ENCODE measurements around the gene CENPA.
"Not testable (repeated sequence)": the region's sequence is repeated elsewhere in the genome, so short reads cannot be mapped to it uniquely, and the experiment has no call there.

The CENPA gene

DNA sequence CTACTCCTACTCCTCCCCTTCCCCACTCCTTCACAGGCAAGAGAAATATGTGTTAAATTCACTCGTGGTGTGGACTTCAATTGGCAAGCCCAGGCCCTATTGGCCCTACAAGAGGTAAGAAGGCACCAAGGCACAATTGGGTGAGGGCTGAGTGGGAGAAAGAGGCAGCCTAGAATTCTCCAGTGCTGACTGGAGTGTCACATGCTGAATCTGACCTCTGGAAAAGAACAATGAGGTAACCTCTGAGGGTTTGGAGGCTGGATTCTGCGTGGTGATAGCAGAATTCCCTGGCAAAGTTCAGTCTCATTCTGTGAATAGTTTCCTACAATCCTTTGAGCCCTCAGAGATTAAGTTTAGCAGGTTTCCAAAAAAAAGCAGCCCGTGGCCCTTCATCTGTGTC is 6.9 kb downstream of the CENPA start:
- no peak for DNase-seq (ENCODE audit: low read depth)

DNA sequence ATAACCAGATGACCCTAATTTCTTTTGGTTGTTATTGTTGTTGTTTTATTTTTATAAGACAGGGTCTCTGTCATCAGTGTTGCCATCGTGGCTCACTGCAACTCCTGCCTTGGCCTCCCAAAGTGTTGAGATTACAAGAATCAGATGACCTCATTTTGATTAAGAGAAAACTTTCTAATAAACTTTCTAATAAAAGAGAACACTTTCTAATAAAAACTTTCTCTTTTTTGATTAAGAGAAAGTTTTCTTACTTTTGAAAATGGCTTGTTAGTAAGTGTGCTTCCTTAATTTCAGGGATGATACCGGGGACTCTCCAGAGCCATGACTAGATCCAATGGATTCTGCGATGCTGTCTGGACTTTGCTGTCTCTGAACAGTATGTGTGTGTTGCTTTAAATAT is 7.7 kb downstream of the CENPA start:
- no peak for DNase-seq (ENCODE audit: low read depth)

DNA sequence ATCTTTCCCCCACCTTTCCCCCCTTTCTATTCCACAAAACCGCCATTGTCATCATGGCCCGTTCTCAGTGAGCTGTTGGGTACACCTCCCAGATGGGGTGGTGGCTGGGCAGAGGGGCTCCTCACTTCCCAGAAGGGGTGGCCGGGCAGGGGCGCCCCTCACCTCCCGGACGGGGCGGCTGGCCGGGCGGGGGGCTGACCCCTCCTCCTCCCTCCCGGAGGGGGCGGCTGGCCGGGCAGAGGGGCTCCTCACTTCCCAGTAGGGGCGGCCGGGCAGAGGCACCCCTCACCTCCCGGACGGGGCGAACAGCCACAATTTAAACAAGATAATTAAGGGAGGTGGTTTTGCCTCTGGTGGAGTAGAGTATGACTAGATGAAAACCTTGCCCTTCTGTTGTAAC is 9.3 kb downstream of the CENPA start:
- DNase-seq (ENCODE audit: low read depth): not testable (repeated sequence)

DNA sequence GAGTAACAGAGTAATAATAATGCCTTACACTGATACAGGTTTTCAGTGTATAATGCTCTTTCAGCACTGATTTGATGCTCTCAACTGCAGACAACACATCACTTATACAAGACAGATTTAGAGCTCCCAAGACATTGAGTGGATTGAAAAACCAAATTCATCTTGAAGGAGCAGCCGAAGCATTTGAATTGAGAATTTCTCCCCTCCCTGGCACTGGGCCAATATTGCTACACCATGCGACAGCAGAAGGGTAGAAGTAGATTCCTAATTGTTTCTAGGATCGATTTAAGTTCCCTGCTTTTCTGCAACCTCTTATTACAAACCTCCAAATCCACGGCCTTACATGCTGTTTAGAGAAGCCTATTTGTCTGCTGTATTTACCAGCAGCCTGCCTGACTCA is 15.5 kb downstream of the CENPA start:
- DNase-seq (ENCODE audit: low read depth): no peak

DNA sequence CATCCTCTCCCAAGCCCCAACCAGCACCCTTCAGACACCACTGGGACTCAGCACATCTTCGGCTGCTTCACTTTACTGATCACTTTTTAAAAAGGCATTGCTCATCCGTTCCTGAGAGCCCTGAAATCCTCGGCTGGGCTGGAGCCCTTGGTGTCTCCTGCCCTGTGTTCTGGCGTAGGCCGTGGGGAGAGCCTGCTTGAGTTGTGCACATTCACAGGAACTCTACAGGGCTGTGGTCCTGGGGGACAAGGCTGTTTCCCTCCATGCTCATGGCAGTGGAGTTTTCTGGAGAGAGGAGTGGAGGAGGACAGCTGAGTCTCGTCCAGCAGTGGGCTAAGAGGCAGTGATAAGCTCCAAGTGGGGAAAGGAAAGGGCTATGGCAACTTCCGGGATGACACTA is 15.9 kb downstream of the CENPA start:
- DNase-seq (ENCODE audit: low read depth): no peak

DNA sequence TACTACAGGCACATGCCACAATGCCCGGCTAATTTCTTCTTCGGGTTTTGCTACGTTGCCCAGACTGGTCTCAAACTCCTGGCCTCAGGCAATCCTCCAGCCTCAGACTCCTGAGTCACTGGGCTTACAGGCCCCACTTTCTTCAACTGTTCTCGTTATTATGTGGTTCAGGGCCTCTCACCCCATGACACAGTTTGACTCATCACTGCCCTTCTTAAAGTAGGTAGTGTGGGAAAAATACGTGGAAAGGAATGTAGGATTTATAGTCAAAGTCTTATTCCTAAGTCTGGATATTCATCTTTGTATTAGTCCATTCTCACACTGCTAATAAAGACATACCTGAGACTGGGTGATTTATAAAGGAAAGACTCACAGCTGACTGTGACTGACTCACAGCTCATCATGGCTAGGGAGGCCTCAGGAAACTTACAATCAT is 19.4 kb downstream of the CENPA start:
- DNase-seq (ENCODE audit: low read depth): no peak

DNA sequence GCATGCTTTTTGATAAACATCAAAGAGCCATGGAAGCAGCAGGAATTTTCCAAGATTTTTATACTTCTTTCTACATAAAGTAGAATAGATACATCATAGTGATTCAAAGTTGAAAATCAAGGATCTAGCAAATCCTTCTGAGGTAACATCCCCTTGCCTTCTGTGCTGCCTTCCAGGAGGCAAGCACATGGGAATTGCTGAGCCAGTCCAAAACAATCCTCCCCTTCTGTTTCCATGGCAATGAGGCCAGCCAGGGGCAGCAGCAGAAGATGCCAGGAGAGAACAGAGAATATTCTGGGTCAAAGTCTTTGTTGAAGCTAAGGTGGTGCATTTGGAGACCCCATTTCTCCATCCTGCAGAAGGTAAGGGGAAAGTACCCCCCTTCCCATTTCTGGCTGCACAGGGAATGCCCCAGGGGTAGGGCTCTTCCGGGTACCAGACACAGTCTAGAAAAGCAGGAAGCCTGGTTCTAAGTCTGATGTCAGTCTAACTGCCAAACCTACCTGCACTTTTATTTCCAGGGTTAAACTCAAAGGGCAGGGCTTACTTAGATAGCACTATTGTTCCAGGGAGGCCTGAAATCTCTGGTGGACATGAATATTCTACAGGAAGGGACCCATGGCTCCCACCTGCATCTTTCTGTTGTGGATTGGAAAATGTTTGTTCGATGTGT is 22.1 kb downstream of the CENPA start:
- no peak for DNase-seq (ENCODE audit: low read depth)

DNA sequence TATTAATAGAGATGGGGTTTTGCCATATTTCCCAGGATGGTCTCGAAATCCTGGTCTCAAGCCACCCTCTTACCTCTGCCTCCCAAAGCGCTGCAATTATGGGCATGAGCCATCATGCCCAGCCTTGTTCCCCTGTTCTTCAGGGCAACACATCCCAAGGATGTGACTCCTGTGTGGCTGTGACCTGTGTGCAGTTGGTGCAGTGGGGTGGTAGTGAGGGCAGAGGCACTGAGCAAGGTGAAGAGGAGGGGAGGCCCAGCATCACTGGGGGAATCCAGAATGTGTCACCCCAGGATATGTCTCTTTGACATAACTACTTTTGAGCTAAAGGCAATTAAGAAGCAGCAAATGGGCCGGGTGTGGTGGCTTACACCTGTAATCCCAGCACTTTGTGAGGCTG is 23.4 kb downstream of the CENPA start:
- no peak for DNase-seq (ENCODE audit: low read depth)

DNA sequence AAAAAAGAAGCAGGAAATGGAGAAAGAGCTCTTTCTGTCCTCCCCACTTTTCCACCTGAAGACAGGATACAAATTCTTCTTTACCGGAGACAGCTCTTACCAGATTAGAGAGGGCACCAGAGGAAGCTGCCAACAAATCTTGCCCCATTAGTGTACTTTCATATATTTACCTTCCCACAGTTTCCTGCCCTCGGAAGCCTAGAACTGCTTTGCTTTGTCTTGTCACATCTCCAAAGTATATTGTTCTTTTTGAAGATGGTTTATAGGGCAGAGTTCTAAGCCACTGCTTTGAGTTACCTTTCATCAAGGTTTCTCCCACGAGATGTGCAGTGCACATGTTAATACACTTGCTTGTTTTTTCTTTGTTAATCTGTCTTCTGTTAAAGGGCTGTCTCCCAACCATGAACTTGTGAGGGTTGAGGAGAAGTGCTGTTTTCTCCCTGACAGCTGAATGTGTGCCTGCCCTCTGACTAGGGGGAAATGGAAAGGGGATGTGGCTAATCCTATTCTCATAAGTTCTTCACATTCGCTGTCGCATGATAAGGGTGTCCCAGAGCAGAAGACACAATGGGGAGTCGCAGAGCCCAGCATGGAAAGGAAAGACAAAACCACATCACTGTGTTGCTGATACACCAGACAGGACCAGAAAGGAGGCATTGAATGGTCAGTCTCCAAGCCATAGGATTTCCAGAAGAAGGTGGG is 24.2 kb downstream of the CENPA start:
- DNase-seq (ENCODE audit: low read depth): no peak

DNA sequence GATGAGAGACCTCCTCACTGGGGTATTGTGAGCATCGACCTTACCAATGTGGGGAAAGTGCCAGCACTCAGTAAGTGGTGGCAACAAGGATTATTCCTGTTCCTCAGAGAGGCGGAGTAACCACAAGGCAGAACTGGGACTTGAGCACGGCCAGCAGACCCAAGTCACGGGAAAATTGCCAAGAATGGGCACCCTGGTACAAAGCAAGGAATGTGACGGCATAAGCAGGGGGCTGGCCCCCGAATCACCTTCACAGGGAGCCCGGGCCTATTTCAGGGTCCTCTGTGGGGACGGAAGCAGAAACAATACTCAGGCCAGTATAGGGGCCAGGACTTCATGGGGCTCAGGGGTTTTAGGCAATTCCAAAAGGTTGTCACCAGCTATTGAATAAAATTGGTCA is 25.4 kb downstream of the CENPA start:
- DNase-seq (ENCODE audit: low read depth): no peak

DNA sequence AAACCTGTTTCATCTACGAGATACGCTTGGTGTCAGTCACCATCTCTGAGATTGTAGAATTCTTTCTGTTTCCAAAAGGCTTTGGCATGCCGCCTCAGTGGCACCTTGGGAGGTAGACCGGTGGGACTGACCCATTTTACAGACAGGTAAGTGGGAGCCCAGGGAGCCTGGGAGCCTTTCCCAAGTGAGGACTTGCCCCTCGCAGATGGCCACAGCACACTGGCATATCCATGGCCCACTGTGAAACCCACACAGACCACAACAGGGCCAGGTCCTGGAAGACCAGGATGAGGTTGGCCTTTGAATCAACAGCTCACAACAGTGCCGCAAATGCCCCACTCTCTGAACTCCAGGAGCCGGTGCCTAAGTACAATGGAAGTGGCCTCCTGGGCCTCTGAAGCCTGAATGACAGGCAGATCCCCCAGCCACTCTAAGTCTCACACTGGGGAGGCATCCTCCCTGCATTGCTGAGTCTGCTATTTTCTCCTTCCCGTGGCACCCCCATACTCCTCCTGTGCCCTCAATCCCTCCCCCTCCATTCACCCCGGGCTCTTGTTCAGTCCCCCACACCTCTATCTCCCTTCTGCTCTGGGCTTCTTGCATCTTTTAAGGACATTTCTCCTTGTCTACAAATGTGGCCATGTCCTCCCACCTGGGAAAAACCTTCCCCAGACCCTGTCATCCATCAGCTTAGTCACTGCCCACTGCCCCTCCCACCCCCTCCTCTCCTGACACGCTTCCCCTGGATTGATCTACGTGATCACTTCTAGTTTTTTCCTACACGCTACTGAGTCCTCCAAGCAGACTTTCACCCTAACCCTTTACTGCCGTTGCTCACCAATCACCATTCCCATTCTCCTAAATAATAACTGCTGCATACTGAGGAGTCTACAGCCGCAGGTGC is 26.2 kb downstream of the CENPA start:
- no peak for DNase-seq (ENCODE audit: low read depth)

DNA sequence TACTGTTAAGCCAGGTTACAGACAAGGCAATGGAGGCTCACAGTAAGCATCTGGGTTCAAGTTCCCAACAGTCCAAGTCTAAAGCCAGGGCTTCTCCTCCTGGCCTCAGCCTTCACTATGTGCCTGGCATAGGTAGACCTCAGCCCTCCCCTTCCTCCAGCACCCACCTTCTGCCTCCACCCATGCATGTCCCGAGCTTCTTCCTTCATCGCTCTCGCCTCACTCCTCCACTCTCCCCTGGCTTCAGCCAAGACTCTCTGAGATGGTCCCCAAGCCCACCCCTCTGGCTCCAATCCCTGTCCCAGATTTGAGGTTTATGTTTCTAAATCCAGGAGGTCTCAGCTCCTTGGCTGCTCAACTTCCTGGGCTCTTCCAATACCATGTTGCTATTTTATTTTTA is 26.9 kb downstream of the CENPA start:
- no peak for DNase-seq (ENCODE audit: low read depth)

DNA sequence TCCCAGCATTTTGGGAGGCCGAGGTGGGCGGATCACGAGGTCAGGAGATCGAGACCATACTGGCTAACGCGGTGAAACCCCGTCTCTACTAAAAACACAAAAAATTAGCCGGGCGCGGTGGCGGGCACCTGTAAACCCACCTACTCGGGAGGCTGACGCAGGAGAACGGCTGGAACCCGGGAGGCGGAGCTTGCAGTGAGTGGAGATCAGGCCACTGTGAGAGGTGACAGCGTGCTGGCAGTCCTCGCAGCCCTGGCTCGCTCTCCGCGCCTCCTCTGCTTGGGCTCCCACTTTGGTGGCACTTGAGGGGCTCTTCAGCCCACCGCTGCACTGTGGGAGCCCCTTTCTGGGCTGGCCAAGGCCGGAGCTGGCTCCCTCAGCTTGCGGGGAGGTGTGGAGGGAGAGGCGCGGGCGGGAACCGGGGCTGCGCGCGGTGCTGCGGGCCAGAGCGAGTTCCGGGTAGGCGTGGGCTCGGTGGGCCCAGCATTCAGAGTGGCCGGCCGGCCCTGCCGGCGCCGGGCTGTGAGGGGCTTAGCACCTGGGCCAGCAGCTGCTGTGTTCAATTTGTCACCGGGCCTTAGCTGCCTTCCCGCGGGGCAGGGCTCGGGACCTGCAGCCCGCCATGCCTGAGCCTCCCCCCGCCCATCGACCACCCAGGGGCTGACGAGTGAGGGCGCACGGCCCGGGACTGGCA is 28.4 kb downstream of the CENPA start:
- not testable (repeated sequence) for DNase-seq (ENCODE audit: low read depth)

DNA sequence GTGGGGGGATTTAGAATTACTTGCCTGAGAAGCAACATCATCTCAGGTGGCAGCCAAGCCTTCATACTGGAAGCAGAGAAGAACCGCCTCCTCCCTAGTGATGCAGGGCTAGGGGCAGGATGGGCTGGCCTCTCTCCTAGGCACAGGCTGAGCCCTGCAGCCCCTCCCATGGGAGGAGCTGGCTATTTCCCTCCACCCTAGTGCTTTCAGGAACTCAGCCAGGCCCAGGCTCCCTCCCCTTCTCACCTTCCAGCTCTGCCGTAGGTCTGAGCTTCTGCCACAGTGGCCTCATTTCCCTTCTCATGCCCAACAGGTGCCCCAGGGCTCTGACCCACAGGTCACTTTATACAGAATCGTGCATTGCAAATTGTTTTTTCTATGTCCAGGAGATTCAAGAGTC is 31.0 kb downstream of the CENPA start:
- no peak for DNase-seq (ENCODE audit: low read depth)

DNA sequence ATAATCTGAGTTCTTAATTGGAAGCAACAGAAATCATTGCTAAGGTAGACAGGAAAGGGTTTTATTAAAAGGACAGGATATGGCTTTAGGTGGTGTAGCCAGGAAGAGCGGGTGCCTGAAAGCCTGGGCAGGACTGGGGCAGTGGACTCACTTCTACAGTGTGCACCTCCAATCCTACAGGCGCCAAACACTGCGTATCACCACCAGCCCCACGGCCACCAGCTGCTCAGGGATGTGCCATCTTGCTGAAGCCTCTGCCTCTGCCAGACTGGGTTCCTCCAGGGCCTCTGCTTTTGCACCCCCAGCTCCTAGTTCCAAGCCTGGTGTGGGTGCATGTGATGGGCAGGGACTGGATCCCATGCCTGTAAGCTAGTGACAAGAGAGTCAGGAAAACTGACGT is 32.4 kb downstream of the CENPA start:
- DNase-seq (ENCODE audit: low read depth): no peak

DNA sequence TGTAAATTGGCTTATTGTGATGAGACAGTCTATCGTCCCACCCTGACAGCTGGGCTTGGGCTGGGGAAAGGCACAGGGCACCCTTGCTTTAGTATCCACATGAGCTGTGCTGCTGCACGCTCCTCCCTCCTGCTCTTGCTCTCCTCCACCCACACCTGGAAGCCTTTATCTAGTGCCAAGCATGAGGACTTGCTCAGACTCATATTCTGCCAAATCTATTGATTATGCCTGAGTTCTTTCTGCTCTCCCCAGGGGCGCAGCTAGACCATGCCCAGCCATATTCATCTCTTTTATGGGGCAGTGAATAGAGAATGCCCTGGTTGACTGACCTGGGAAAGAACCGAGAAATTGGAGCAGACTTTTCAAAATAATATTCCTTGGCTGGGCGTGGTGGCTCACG is 33.1 kb downstream of the CENPA start:
- no peak for DNase-seq (ENCODE audit: low read depth)

DNA sequence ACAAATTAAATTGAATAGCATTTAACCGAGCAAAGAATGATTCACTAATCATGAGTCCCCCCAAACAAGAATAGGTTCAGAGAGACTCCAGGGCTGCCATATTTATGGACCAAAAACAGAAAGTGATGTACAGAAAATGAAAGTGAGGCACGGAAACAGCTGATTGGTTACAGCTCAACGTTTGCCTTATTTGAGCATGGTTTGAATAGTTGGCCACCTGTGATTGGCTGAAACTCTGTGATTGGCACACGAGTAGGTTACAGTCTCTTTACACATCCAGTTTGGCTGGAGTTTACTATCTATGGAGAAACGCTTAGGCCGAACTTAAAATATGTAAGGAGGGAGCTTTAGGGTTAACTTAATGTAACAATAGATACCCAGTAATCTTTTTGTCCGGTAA is 35.1 kb downstream of the CENPA start:
- no peak for DNase-seq (ENCODE audit: low read depth)

DNA sequence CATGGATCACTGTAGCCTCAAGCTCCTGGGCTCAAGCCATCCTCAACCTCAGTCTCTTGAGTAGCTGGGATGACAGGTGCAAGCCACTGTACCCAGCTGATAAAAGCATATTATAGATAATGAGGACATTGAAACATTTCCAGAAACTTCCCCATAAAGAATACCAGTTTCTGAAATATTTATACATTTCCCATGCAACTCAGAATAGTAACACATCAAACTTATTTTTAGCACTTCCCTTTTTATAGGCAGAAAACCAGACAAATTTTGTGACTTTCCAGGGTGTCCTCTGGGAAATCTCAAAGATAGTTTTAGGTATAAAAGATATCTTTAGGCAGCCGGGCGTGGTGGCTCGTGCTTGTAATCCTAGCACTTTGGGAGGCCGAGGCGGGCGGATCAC is 37.0 kb downstream of the CENPA start:
- no peak for DNase-seq (ENCODE audit: low read depth)

DNA sequence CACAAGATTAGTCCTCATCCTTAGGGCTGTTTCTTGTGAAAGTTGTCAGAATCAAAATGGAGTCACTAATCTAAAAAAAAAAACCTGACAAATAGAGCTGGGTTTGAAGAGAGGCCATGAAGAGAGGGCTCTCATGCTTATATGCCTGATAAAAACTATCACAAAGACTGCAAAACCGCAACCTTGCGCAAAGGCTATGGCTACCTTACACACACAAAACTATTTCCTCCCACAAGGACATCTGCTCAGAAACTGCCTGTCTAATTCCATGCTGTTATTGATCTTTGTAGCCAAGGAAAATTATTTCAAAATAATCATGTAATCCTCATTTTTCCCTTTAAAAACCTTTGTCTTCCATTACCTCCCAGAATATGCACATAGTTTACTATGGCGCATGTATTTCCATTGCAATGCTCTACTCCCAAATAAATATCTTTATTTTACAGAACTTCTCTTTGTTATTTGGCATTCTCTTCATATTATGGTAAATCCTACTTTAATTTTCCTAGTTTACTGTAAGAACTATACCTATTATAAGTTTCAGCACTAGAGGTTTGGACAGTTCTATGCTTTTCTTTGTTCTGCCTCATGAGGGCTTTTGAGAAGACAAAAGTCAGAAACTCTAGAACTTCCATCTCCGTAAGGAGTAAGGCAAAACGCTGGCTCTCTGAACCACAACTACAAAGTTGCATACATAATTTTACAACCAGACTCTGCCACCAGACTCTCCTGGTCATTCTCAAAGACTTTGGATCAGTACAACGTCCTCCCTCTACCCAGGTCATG is 52.5 kb downstream of the CENPA start:
- DNase-seq (ENCODE audit: low read depth): no peak

DNA sequence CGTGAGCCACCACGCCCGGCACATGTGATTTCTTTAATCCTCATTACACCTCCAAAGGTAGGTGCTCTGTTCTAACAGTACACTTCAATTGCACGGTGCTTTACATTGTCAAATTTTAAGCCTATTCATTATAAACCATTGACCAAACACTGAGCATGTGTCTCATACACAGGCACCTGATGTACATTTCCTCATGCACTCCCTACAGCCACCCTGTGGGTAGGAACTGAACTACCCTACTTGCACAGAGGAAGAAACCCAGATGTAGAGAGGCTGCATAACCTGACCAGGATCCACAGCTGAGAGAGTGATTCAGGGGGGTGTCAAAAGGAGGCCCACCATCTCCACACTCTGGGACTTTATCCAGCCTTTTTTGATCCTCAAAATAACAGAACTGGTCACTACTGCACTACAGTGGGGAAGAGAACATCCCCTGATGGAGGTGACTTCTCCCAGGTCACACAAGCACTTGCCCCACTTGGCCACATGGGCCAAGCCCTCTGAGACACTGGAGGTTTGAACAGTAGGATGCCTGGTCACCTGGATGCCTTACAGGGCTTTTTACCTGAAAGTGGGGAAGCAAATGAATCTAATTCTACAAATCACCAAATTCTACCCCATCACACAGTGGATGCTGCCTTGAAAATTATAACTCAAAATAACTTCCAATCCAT is 55.2 kb downstream of the CENPA start:
- no peak for DNase-seq (ENCODE audit: low read depth)

DNA sequence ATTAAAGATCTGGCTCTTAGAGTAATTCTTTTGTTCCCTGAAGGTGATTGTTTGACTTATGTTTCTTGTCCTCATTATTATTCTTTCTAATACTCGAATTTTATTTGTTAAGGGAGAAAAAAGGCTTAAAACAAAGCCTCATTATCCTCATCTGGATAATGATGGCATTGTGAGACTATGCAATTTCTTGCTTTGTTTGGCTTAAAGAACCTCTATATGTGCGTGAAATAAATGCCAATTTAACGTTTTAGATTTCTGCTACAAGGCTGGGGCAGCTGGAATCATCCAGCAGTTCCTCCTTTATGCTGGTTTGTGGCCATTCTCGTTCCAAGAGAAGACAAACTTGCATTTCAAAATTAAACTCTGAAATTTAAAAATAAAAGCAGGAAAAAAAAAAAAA is 57.2 kb downstream of the CENPA start:
- DNase-seq (ENCODE audit: low read depth): no peak
